Measurements from ENCODE around the gene GEMIN2.

- TF ChIP-seq SUZ12 (IDR thresholded peaks at IDR 0.05; ENCODE audit: extremely low read depth, insufficient read depth, insufficient read length), result no peak
- TF ChIP-seq ZNF274 (IDR thresholded peaks at IDR 0.05; ENCODE audit: low read depth, low read length), result no peak
- no peak for TF ChIP-seq YY1 (IDR thresholded peaks at IDR 0.05; ENCODE audit: insufficient read depth, insufficient read length)
Measured at GRCh38 chr14:39094515-39094914, 19.6 kb upstream of the GEMIN2 start.
